UCSD-AML1 (cell line): ENCODE data around the gene CREB3L1.

Source experiments
- DNase-seq: peaks from one replicate; lab custom pipeline; 2025; ENCODE audit not compliant: unreplicated experiment; lab: John Stamatoyannopoulos, UW

The CREB3L1 gene

DNA sequence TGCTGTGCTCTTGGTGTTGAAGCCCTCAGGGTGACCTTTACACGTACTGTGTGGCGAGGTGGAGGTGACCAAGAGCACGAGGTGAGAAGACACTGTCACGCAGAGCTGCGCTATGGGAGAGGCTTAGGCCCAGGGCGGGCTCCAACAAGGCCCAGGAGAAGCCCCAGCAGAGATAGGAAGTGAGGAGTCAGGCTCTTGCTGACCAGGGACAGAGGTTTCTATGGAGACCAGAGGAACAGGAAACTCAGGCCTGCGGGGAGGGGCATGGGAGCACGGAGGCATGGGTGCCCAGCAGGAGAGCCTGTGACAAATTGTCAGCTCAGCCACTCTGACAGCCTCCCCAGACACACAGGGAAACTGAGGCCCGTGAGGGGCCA lies 85.6 kb downstream of the CREB3L1 start:
- DNase-seq: no peak

DNA sequence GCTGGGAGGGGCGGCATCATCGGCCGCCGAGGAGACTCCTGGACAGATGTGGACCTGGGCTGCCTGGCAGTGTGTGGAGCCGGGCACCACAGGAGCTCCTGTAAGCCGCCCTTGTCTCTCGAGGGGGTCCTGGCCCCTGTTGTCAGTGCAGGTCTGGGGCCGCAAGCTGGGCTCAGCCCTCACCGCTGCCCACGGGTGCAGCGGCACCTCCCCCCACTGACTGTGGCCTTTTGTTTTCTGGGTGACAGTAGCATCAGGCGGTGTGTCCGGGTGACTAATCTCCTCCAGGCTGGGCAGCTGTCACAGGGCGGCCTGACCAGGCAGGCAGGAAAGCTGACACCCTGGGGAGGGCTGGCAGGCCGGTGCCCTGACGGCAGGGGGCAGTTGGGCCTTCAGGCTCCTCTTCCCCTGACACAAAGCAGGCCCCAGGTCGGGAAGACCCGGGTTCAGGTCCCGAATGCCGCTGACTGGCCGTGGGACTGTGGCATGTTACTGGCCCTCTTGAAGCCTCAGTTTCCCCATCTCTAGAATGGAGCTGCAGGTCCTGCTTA lies 86.1 kb downstream of the CREB3L1 start:
- DNase-seq: no peak

DNA sequence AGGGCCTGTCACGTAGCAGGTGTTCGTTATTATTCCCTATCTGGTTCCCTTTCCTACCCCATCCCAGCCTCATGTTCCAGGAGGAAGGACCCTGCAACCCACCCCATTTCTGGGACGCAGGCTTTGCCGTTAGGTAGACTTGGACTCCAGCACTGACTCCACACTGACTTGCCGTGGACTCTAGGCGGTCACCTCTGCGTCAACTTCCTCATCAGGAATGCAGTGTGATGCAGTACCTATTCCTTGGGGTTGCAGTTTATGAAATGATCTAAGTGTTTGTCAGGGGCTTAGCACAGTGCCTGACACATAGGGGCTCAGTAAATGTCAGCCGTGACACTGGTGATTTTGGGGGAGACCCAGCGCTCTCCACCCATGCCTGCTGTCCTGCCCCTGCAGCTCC lies 86.6 kb downstream of the CREB3L1 start:
- DNase-seq: no peak

DNA sequence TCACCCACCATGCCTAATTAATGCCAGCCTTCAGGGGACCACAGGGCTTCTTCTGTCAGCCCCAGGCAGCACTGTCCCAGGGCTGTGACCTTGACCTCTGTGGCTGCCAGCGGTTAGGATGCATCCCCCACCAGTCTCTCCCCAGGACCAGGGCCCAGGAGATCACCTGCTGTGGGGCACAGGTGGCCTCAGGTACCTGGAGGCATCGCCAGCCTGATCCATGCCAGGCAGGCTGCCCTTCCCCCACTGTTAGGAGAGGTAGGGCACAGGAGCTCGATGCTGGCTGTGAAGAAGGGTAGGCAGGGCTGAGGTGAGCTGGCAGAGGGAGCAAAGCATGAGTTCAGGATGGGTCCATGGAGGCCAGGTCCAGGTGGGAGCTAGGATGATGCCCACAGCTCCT lies 87.3 kb downstream of the CREB3L1 start:
- no peak for DNase-seq

DNA sequence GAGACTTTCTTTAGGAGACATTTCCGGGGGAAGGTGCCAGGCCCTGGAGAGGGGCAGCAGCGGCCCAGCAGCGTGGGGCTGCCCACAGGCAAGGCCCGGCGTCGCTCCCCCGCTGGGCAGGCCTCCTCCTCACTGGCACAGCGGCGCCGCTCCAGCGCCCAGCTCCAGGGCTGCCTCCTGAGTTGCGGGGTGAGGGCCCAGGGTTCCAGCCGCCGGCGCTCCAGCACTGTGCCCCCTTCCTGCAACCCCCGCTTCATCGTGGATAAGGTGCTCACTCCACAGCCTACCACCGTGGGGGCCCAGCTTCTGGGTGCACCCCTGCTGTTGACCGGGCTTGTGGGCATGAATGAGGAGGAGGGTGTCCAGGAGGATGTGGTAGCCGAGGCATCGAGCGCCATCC lies 88.8 kb downstream of the CREB3L1 start:
- DNase-seq: no peak

DNA sequence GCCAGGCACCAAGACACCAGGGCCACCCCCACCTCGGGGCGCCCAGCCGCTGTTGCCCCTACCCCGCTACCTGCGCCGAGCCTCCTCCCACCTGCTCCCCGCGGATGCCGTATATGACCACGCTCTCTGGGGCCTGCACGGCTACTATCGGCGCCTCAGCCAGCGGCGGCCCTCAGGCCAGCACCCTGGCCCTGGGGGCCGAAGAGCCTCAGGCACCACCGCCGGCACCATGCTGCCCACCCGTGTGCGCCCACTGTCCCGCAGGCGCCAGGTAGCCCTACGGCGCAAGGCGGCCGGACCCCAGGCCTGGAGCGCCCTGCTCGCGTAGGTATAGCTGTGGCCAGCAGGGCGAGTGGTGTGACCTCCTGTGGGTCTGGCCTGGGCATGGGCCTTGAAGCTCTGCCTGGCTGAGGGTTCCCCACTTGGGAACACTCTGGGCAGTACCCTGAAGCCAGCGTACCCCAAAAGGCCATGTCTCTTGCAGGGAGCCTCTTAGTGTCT lies 89.2 kb downstream of the CREB3L1 start:
- DNase-seq: no peak

DNA sequence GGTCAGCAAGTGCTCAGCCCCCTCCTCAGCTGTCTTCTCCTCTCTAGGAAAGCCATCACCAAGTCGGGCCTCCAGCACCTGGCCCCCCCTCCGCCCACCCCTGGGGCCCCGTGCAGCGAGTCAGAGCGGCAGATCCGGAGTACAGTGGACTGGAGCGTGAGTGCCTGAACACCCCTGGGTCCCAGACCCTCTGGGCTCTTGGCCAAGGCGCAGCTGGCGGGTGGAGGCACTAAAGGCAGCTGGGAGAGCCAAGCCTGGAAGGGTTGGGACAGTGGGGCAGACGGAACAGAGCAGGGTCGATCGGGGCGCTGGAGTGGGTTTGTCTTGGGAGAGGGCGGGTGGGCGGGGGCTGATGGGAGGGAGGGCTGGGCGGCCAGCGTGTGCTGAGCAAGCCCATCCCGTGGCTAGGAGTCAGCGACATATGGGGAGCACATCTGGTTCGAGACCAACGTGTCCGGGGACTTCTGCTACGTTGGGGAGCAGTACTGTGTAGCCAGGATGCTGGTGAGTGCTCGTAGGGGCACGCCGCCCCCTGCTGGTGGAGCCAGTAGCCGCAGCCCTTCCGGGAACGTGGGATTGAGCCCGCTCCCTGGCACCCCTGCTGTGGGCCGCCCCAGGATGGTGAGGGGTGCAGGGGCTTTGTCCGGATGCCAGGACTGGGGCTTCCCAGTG lies 89.9 kb downstream of the CREB3L1 start:
- peak; percentile 38 for DNase-seq

DNA sequence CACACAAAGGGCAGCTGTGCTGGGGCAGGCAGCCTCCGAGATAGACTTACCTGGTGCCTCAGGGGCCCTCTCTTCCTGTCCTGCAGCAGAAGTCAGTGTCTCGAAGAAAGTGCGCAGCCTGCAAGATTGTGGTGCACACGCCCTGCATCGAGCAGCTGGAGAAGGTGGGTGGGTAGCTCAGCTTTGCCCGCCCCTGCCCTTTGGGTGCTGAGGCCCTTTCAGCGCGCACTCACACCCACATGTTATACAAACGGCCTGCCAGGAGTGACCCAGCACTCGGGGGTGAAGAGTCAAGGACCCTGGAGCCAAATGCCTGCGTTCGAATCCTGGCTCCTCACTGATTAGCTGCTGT lies 90.4 kb downstream of the CREB3L1 start:
- DNase-seq: no peak

DNA sequence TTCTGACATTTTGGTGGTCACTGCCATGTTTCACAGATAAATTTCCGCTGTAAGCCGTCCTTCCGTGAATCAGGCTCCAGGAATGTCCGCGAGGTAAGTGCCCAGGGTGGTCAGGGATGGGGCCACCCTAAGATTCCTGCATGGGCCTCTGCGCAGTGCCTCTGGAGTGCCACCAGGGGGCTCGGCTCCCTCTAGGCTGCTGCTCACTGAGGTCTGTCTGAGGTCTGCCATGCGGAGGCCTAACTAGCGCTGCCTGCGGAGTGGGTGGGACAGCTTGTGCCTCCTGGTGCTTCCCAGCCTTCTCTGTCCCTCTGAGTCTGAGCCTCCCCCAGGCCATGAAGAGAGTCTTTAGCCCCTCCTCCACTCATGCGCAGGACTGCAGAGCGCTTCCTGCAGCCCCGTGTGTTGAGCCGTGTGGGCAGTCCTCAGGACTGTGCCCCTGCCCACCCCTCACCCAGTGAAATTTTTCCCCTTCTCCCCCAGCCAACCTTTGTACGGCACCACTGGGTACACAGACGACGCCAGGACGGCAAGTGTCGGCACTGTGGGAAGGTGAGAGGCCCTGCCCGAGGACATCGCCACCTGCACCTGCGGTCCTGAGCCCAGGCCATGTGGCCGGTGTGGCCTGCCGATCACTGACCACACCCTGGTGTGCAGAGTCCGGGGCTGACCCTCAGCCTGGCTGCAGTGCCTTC lies 92.1 kb downstream of the CREB3L1 start:
- peak; percentile 43 for DNase-seq

DNA sequence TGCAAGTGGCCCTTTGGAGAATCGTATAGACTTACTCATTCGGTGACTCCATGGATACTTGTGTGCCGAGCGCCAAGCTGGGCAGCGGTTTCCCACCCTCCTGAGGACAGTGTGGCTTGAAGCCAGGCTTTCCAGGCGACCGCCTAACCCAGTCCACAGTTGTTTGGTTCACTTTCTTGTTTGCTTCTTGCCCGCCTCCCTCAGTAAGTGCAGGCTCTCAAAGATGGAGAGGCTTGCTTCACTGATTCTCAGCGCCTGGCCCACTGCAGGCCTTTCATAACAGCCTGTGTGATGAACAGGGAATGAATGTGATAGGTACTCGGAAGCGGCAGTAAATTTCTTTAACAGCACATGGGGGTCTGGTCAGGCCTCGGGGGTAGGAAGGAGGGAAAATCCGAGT lies 92.8 kb downstream of the CREB3L1 start:
- no peak for DNase-seq
